Measurements from ENCODE around the gene PRX.

- no peak for TF ChIP-seq CTCF (IDR thresholded peaks at IDR 0.05; ENCODE audit: poor library complexity, severe bottlenecking)
- no peak for TF ChIP-seq REST (IDR thresholded peaks at IDR 0.05; ENCODE audit: borderline replicate concordance)
Measured at GRCh38 chr19:40417643-40417981, 4.4 kb upstream of the PRX start.

All from neural cell (in vitro differentiated cells).